Activated T-cell treated with anti-CD3 and anti-CD28 coated beads for 48 hours (primary cell): ENCODE measurements around the gene PNPLA4.

ENCODE experiments used
- DNase-seq: peaks from one replicate; pipeline ENCODE4 v3.0.0-alpha.2; 2020; ENCODE audit warnings: low read depth

PNPLA4 gene

GRCh38 chrX:7872042-7872441 is 55.2 kb downstream of the PNPLA4 start:
- no peak for DNase-seq

DNA sequence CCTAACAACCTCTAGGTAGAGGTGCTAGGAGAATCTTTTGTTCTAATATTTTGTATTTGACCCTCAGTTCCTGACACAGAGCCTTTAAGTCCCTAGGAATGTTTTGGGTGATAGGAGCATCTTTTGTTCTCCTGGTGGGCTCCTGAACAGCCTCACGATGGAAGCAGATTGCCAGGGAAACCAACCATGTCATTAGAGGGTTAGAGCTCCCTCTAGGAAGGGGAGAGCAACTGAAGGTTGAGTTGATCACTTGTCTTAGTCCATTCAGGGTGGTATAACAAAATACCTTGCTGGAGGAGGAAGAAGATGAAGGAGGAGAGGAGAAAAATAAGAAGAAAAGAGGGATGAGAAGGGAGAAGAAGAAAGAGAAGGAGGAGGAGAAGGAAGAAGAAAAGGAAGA is 75.0 kb downstream of the PNPLA4 start:
- no peak for DNase-seq
